H9 (cell line): ENCODE measurements around the gene S1PR4. TPM values are rescaled to one million over a fixed set of nuclear protein-coding genes. Genes with fewer than 3 reads are reported as not detected.

Experiments
- DNase-seq: peaks from one replicate; pipeline ENCODE4 v3.0.0-alpha.2; 2017
- H2AFZ ChIP-seq: one replicate; pipeline ENCODE4 v1.6.1; 2013; ENCODE audit warnings: mild to moderate bottlenecking, low read length, control low read depth, moderate library complexity
- H2AK5ac ChIP-seq: 2 replicates; pipeline ENCODE4 v1.6.1; 2013; ENCODE audit warnings: low read length, control low read depth, mixed read lengths; ENCODE audit not compliant: insufficient read length
- H2BK120ac ChIP-seq: one replicate; pipeline ENCODE4 v1.6.1; 2013; ENCODE audit warnings: low read depth, mild to moderate bottlenecking, low read length, control low read depth, inconsistent platforms; ENCODE audit not compliant: poor library complexity, severe bottlenecking
- H2BK12ac ChIP-seq: 2 replicates; pipeline ENCODE4 v1.6.1; 2013; ENCODE audit warnings: low read length, control low read depth, mixed read lengths, low read depth; ENCODE audit not compliant: insufficient read length
- H2BK15ac ChIP-seq: 2 replicates; pipeline ENCODE4 v1.6.1; 2013; ENCODE audit warnings: low read depth, low read length, control low read depth
- H2BK20ac ChIP-seq: one replicate; pipeline ENCODE4 v1.6.1; 2013; ENCODE audit warnings: low read depth, mild to moderate bottlenecking, low read length, control low read depth, inconsistent platforms; ENCODE audit not compliant: poor library complexity, severe bottlenecking
- H2BK5ac ChIP-seq: 2 replicates; pipeline ENCODE4 v1.6.1; 2013; ENCODE audit warnings: low read length, control low read depth, mixed read lengths; ENCODE audit not compliant: insufficient read length
- H3K14ac ChIP-seq: 2 replicates; pipeline ENCODE4 v1.6.1; 2013; ENCODE audit warnings: low read length, control low read depth; ENCODE audit not compliant: insufficient read depth
- H3K18ac ChIP-seq: 2 replicates; pipeline ENCODE4 v1.6.1; 2013; ENCODE audit warnings: low read depth, mild to moderate bottlenecking, mixed read lengths, low read length, control low read depth; ENCODE audit not compliant: insufficient read length
- H3K23ac ChIP-seq: 2 replicates; pipeline ENCODE4 v1.6.1; 2013; ENCODE audit warnings: low read length, control low read depth, mixed read lengths, low read depth; ENCODE audit not compliant: insufficient read length
- H3K23me2 ChIP-seq: 2 replicates; pipeline ENCODE4 v1.6.1; 2013; ENCODE audit warnings: low read depth, mild to moderate bottlenecking, mixed read lengths, low read length, control low read depth; ENCODE audit not compliant: insufficient read length, poor library complexity, severe bottlenecking
- H3K27ac ChIP-seq: 2 replicates; pipeline ENCODE4 v1.5.1; 2013; ENCODE audit warnings: low read length, control low read depth, mixed read lengths, low read depth; ENCODE audit not compliant: insufficient read length
- H3K27me3 ChIP-seq: 2 replicates; pipeline ENCODE4 v1.6.1; 2013; ENCODE audit warnings: low read length, control low read depth, inconsistent platforms; ENCODE audit not compliant: insufficient read depth
- H3K4ac ChIP-seq: 2 replicates; pipeline ENCODE4 v1.6.1; 2013; ENCODE audit warnings: low read depth, mild to moderate bottlenecking, control low read depth, inconsistent platforms, low read length, moderate library complexity
- H3K4me1 ChIP-seq: 2 replicates; pipeline ENCODE4 v1.6.1; 2013; ENCODE audit warnings: low read length, control low read depth, inconsistent platforms; ENCODE audit not compliant: insufficient read depth
- H3K4me2 ChIP-seq: 2 replicates; pipeline ENCODE4 v1.6.1; 2013; ENCODE audit warnings: low read length, control low read depth, mixed read lengths; ENCODE audit not compliant: insufficient read length, insufficient read depth
- H3K56ac ChIP-seq: 2 replicates; pipeline ENCODE4 v1.6.1; 2013; ENCODE audit warnings: low read depth, mild to moderate bottlenecking, mixed read lengths, low read length, control low read depth; ENCODE audit not compliant: insufficient read length
- H3K79me1 ChIP-seq: 2 replicates; pipeline ENCODE4 v1.6.1; 2013; ENCODE audit warnings: low read depth, mild to moderate bottlenecking, moderate library complexity, low read length, control low read depth, inconsistent platforms; ENCODE audit not compliant: insufficient read depth, poor library complexity, severe bottlenecking
- H3K79me2 ChIP-seq: 2 replicates; pipeline ENCODE4 v1.6.1; 2013; ENCODE audit warnings: low read length, control low read depth, inconsistent platforms; ENCODE audit not compliant: insufficient read depth
- H3K9ac ChIP-seq: 2 replicates; pipeline ENCODE4 v1.6.1; 2013; ENCODE audit warnings: low read length, control low read depth, mixed read lengths; ENCODE audit not compliant: insufficient read length; ENCODE audit errors: extremely low read depth
- H3K9me3 ChIP-seq: one replicate; pipeline ENCODE4 v1.6.1; 2013; ENCODE audit warnings: low read depth, low read length, inconsistent platforms; ENCODE audit not compliant: control insufficient read depth
- H3T11ph ChIP-seq: one replicate; pipeline ENCODE4 v1.6.1; 2013; ENCODE audit warnings: mild to moderate bottlenecking, low read length, control low read depth, inconsistent platforms
- H4K20me1 ChIP-seq: one replicate; pipeline ENCODE4 v1.6.1; 2013; ENCODE audit not compliant: control insufficient read depth, insufficient read length, insufficient read depth
- H4K5ac ChIP-seq: 2 replicates; pipeline ENCODE4 v1.6.1; 2013; ENCODE audit warnings: low read depth, mild to moderate bottlenecking, mixed read lengths, low read length, control low read depth; ENCODE audit not compliant: insufficient read length
- H4K8ac ChIP-seq: replicated peaks from 2 replicates; pipeline ENCODE4 v1.6.1; 2013; ENCODE audit warnings: low read length, control low read depth, mixed read lengths, low read depth; ENCODE audit not compliant: insufficient read length
- H4K91ac ChIP-seq: 2 replicates; pipeline ENCODE4 v1.6.1; 2013; ENCODE audit warnings: low read depth, mild to moderate bottlenecking, moderate library complexity, mixed read lengths, low read length, control low read depth; ENCODE audit not compliant: insufficient read length
- H3K27ac Mint-ChIP-seq, 3 experiments: 2 replicates in 2 of 3; 3 replicates in 1 of 3; pipeline ENCODE4 v1.8.0; 2020 to 2021; ENCODE audit warnings: mixed read lengths in 3 of 3, mild to moderate bottlenecking in 1 of 3, moderate library complexity in 1 of 3
- H3K27me3 Mint-ChIP-seq: 2 replicates; pipeline ENCODE4 v1.8.0; 2021; ENCODE audit warnings: low read depth, mild to moderate bottlenecking, moderate library complexity, mixed read lengths
- H3K36me3 Mint-ChIP-seq, 3 experiments: 2 replicates in 2 of 3; 3 replicates in 1 of 3; pipeline ENCODE4 v1.8.0; 2020 to 2021; ENCODE audit warnings: low read depth in 3 of 3, mixed read lengths in 3 of 3; ENCODE audit not compliant: insufficient read depth in 1 of 3
- H3K4me1 Mint-ChIP-seq, 2 experiments: 2 replicates each; pipeline ENCODE4 v1.8.0; 2020; ENCODE audit warnings: mixed read lengths in 2 of 2
- H3K4me3 Mint-ChIP-seq, 2 experiments: 2 replicates in 1 of 2; 3 replicates in 1 of 2; pipeline ENCODE4 v1.8.0; 2020 to 2021; ENCODE audit warnings: mild to moderate bottlenecking in 2 of 2, mixed read lengths in 2 of 2, moderate library complexity in 1 of 2
- H3K9me3 Mint-ChIP-seq, 2 experiments: 2 replicates in 1 of 2; 3 replicates in 1 of 2; pipeline ENCODE4 v1.8.0; 2020; ENCODE audit warnings: mild to moderate bottlenecking in 2 of 2, mixed read lengths in 2 of 2, moderate library complexity in 1 of 2
- WGBS: extraction: QIAGEN DNeasy Blood & Tissue Kit; methylation state at CpG from one replicate; pipeline ENCODE4 v1.1.7; 2013; ENCODE audit warnings: missing lambda C conversion rate, low lambda C conversion rate, mixed read lengths; ENCODE audit not compliant: insufficient read length; ENCODE audit errors: extremely low coverage; 5-methylcytosine and 5-hydroxymethylcytosine counted together
- total RNA-seq: library from RNA; stranded (reverse); gene quantifications from 2 replicates; pipeline ENCODE4 v1.2.1, GENCODE V29; 2021
- TF ChIP-seq, protein P1 (sequence below): fragments of 200-600 bp; sonication (generic); conservative IDR thresholded peaks from 3 replicates; pipeline ENCODE4 v1.8.0; 2021; ENCODE audit warnings: antibody characterized with exemption, mild to moderate bottlenecking

The S1PR4 gene
- total RNA-seq, 1 experiment from 2014 or later: not detected

DNA sequence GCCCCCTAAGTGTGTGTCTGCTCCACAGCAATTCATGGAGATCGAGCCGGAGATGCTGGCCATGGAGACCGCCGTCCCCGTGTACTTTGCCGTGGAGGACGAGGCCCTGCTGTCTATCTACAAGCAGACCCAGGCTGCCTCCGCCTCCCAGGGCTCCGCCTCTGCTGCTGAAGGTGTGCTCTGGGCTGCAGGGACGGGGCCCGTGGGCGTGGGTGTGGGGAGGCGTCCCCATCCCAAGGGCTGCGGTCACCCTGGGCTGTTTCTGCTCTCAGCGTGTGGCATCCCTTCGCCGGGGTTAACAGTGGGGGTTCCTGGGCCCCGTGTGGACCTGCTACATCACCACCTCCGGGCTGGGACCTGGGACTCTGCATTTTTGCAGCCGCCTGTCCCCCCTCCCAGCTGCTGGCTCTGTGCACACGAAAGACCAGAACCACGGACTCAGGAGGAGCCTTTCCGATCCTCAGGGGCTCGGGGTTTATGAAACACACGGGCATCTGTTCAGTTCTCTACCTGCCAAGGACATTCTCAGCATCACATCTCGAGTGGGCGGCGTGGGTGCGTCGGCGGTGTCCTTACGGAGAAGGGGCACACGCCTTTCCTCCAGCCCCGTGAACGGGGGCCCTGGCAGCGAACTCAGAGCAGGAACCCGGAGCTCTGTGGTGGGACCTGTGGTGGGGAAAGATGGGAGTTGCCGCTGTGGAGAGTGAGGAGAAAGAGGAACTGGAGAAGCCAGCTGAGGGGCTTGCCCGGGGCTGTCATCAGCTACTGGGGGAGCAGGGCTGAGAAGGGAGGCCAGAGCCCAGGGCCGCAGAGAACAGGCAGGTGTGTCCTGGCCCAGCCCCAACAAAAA is 14.9 kb downstream of the S1PR4 start:
- H3K36me3 Mint-ChIP-seq: peaks cover 6 to 27% (median 23%) of the 10 kb centered on the region in 3 experiments; a peak in 6 of 7 replicates
- H3K27me3 ChIP-seq: no peaks in the 10 kb centered on the region
- H3T11ph ChIP-seq: no peak overlapping the region
- no peak overlapping the region for H2BK12ac ChIP-seq
- no CpG with 5 or more reads among the region's 40 CpGs for WGBS
- no peak overlapping the region for H3K27ac Mint-ChIP-seq
- no peak overlapping the region for H3K27ac ChIP-seq
- H3K9me3 ChIP-seq: no peaks in the 10 kb centered on the region
- H3K79me2 ChIP-seq: peaks cover 8% of the 10 kb centered on the region; the same call in 1 of the 2 replicates
- H4K91ac ChIP-seq: no peak overlapping the region
- DNase-seq: no peak
- H3K27me3 Mint-ChIP-seq: no peaks in the 10 kb centered on the region
- no peak overlapping the region for H3K23ac ChIP-seq
- TF ChIP-seq, protein P1, sequence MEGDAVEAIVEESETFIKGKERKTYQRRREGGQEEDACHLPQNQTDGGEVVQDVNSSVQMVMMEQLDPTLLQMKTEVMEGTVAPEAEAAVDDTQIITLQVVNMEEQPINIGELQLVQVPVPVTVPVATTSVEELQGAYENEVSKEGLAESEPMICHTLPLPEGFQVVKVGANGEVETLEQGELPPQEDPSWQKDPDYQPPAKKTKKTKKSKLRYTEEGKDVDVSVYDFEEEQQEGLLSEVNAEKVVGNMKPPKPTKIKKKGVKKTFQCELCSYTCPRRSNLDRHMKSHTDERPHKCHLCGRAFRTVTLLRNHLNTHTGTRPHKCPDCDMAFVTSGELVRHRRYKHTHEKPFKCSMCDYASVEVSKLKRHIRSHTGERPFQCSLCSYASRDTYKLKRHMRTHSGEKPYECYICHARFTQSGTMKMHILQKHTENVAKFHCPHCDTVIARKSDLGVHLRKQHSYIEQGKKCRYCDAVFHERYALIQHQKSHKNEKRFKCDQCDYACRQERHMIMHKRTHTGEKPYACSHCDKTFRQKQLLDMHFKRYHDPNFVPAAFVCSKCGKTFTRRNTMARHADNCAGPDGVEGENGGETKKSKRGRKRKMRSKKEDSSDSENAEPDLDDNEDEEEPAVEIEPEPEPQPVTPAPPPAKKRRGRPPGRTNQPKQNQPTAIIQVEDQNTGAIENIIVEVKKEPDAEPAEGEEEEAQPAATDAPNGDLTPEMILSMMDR: no peak
- no peak overlapping the region for H3K4me3 Mint-ChIP-seq
- no peak overlapping the region for H2BK15ac ChIP-seq
- H3K79me1 ChIP-seq: peaks cover 13% of the 10 kb centered on the region
- no peak overlapping the region for H3K4ac ChIP-seq
- no peaks in the 10 kb centered on the region for H4K20me1 ChIP-seq
- H3K9me3 Mint-ChIP-seq: no peaks in the 10 kb centered on the region
- H3K56ac ChIP-seq: no peak overlapping the region
- H3K23me2 ChIP-seq: no peaks in the 10 kb centered on the region
- H4K5ac ChIP-seq: no peak overlapping the region
- peaks cover 0 to 6% of the 10 kb centered on the region in 2 experiments; a peak in 1 of 4 replicates for H3K4me1 Mint-ChIP-seq
- H2BK20ac ChIP-seq: no peak overlapping the region
- H3K4me1 ChIP-seq: no peaks in the 10 kb centered on the region
- no peak overlapping the region for H3K14ac ChIP-seq
- H2AK5ac ChIP-seq: no peak overlapping the region
- no peak overlapping the region for H3K18ac ChIP-seq
- no peak overlapping the region for H4K8ac ChIP-seq
- no peak overlapping the region for H2BK120ac ChIP-seq
- H3K4me2 ChIP-seq: no peak overlapping the region
- H2AFZ ChIP-seq: no peak overlapping the region
- H3K9ac ChIP-seq: no peak overlapping the region
- H2BK5ac ChIP-seq: no peak overlapping the region
